GM23338 (cell line): ENCODE results near the gene CSTA. TPM values are rescaled to one million over a fixed set of nuclear protein-coding genes. Genes with fewer than 3 reads are reported as not detected.

Source experiments
- ATAC-seq: fragments of 200-7000 bp; cut with Tn5 transposase; 3 replicates; pipeline ENCODE4 v1.9.1; 2020
- DNase-seq: peaks from one replicate; pipeline ENCODE4 v3.0.0-alpha.2; 2015; ENCODE audit warnings: low spot score
- H2AFZ ChIP-seq: fragments of 200-600 bp; sonication (generic); 2 replicates; pipeline ENCODE4 v1.8.0; 2016; ENCODE audit warnings: antibody characterized with exemption, mild to moderate bottlenecking, moderate library complexity
- H3F3A ChIP-seq: fragments of 200-600 bp; sonication (generic); replicated peaks from 2 replicates; pipeline ENCODE4 v1.8.0; 2017; ENCODE audit warnings: antibody characterized with exemption, mixed run types, low read depth
- H3K27ac ChIP-seq: fragments of 200-600 bp; sonication (generic); 2 replicates; pipeline ENCODE4 v1.6.1; 2016; ENCODE audit warnings: low read depth
- H3K27me3 ChIP-seq: fragments of 200-600 bp; sonication (generic); 2 replicates; pipeline ENCODE4 v1.8.0; 2016; ENCODE audit warnings: mild to moderate bottlenecking, mixed run types, moderate library complexity; ENCODE audit not compliant: insufficient read depth
- H3K36me3 ChIP-seq: fragments of 200-600 bp; sonication (generic); 2 replicates; pipeline ENCODE4 v1.8.0; 2016; ENCODE audit warnings: mild to moderate bottlenecking; ENCODE audit not compliant: insufficient read depth
- H3K4me1 ChIP-seq: fragments of 200-600 bp; sonication (generic); 2 replicates; pipeline ENCODE4 v1.8.0; 2016; ENCODE audit warnings: mild to moderate bottlenecking, moderate library complexity; ENCODE audit not compliant: insufficient read depth
- H3K4me2 ChIP-seq: fragments of 200-600 bp; sonication (generic); 2 replicates; pipeline ENCODE4 v1.7.1; 2017; ENCODE audit warnings: mixed run types
- H3K4me3 ChIP-seq: fragments of 200-600 bp; sonication (generic); 2 replicates; pipeline ENCODE4 v1.6.1; 2016; ENCODE audit warnings: mixed run types
- H3K79me2 ChIP-seq: fragments of 200-600 bp; sonication (generic); replicated peaks from 2 replicates; pipeline ENCODE4 v1.8.0; 2017; ENCODE audit warnings: mild to moderate bottlenecking; ENCODE audit not compliant: insufficient read depth
- H3K9me2 ChIP-seq: fragments of 200-600 bp; sonication (generic); 2 replicates; pipeline ENCODE4 v1.8.0; 2017; ENCODE audit not compliant: insufficient read depth
- H4K20me1 ChIP-seq: fragments of 200-600 bp; sonication (generic); replicated peaks from 2 replicates; pipeline ENCODE4 v1.8.0; 2017; ENCODE audit warnings: mild to moderate bottlenecking; ENCODE audit not compliant: insufficient read depth
- H3K27ac Mint-ChIP-seq: 2 replicates; pipeline ENCODE4 v1.8.0; 2020; ENCODE audit warnings: inconsistent platforms, mild to moderate bottlenecking, moderate library complexity, mixed read lengths
- H3K27me3 Mint-ChIP-seq: 3 replicates; pipeline ENCODE4 v1.8.0; 2022; ENCODE audit warnings: low read depth, mild to moderate bottlenecking, moderate library complexity, mixed read lengths, inconsistent platforms; ENCODE audit not compliant: insufficient read depth, poor library complexity
- H3K36me3 Mint-ChIP-seq: 3 replicates; pipeline ENCODE4 v1.8.0; 2021; ENCODE audit warnings: low read depth, mild to moderate bottlenecking, inconsistent platforms, moderate library complexity, mixed read lengths
- H3K4me1 Mint-ChIP-seq: 3 replicates; pipeline ENCODE4 v1.8.0; 2020; ENCODE audit warnings: mild to moderate bottlenecking, inconsistent platforms, mixed read lengths
- H3K4me3 Mint-ChIP-seq: 3 replicates; pipeline ENCODE4 v1.8.0; 2021; ENCODE audit warnings: moderate library complexity, mild to moderate bottlenecking, inconsistent platforms, mixed read lengths
- H3K9me3 Mint-ChIP-seq: 3 replicates; pipeline ENCODE4 v1.8.0; 2020; ENCODE audit warnings: moderate library complexity, mild to moderate bottlenecking, inconsistent platforms, mixed read lengths
- EZH2 ChIP-seq: fragments of 200-600 bp; sonication (generic); IDR thresholded peaks from one replicate; pipeline ENCODE4 v1.8.0; 2017; ENCODE audit warnings: antibody characterized with exemption, mild to moderate bottlenecking, low read depth; ENCODE audit not compliant: unreplicated experiment
- EZH2phosphoT487 ChIP-seq: fragments of 200-600 bp; sonication (generic); IDR thresholded peaks from one replicate; pipeline ENCODE4 v1.8.1; 2018; ENCODE audit warnings: antibody characterized with exemption; ENCODE audit not compliant: unreplicated experiment
- JUNB ChIP-seq: IDR thresholded peaks from one replicate; pipeline ENCODE4 v1.6.1; 2016; ENCODE audit warnings: antibody characterized with exemption; ENCODE audit not compliant: unreplicated experiment
- NANOG ChIP-seq: IDR thresholded peaks from 2 replicates; pipeline ENCODE4 v1.6.1; 2016; ENCODE audit warnings: antibody characterized with exemption, borderline replicate concordance
- POLR2AphosphoS5 ChIP-seq: IDR thresholded peaks from 2 replicates; pipeline ENCODE4 v1.6.1; 2016; ENCODE audit warnings: antibody characterized with exemption, low read depth
- STAT1 ChIP-seq: IDR thresholded peaks from one replicate; pipeline ENCODE4 v1.6.1; 2016; ENCODE audit warnings: antibody characterized with exemption; ENCODE audit not compliant: unreplicated experiment
- ZNF114 ChIP-seq: fragments of 250-450 bp; sonication (Bioruptor Pico); IDR thresholded peaks from 2 replicates; pipeline ENCODE4 v1.5.0; 2020; ENCODE audit warnings: mild to moderate bottlenecking, moderate library complexity
- ZNF331 ChIP-seq: fragments of 250-450 bp; sonication (Bioruptor Pico); IDR thresholded peaks from 2 replicates; pipeline ENCODE4 v1.5.0; 2020; ENCODE audit warnings: low read depth, mild to moderate bottlenecking, moderate library complexity
- polyA plus RNA-seq: library from polyadenylated mRNA; unstranded; fragments of >200 nt; fragmentation: Nextera tagmentation; extraction: Ambion mirVana; gene quantifications from 2 replicates; pipeline ENCODE4 v1.2.1, GENCODE V29; 2016
- total RNA-seq: library from RNA; depleted of rRNA; stranded (reverse); fragments of >200 nt; shearing (Covaris generic); gene quantifications from 2 replicates; pipeline ENCODE4 v1.2.3, GENCODE V29; 2014
- TF ChIP-seq, protein P1 (sequence below): fragments of 250-450 bp; sonication (Bioruptor Pico); IDR thresholded peaks from 2 replicates; pipeline ENCODE4 v1.5.0; 2020; ENCODE audit warnings: mild to moderate bottlenecking, moderate library complexity
- TF ChIP-seq, protein P2 (sequence below): IDR thresholded peaks from one replicate; pipeline ENCODE4 v1.6.1; 2018; ENCODE audit warnings: antibody characterized with exemption; ENCODE audit not compliant: unreplicated experiment
- TF ChIP-seq, protein P3 (sequence below): IDR thresholded peaks from 2 replicates; pipeline ENCODE4 v1.6.1; 2016; ENCODE audit warnings: antibody characterized with exemption
- TF ChIP-seq, protein P4 (sequence below), 2 experiments: fragments of 200-600 bp in 1 of 2; sonication (generic) in 1 of 2; conservative IDR thresholded peaks; 2 replicates each; pipeline versions ENCODE4 v1.5.1 to v1.6.1; 2016 to 2017; ENCODE audit warnings: antibody characterized with exemption in 2 of 2, low read depth in 2 of 2, mild to moderate bottlenecking in 2 of 2, moderate library complexity in 1 of 2

CSTA gene
- total and polyA plus RNA-seq, 2 experiments from 2014 or later, result 1.4 TPM; not detected in 1

DNA sequence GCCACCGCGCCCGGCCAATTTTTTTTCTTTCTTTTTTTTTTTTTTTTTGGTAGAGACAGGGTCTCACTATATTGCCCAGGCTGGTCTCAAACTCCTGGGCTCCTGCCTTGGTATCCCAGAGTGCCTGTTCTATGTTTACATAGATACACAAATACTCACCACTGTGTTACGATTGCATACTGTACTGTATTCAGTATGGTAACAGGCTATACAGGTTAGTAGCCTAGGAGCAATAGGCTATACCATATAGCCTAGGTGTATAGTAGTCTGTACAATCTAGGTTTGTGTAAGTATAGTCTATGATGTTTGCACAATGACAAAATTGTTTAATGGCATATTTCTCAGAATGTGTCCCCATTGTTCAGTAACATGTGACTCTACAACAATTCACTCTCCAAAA, 26.6 kb downstream of the CSTA start:
- no peak overlapping the region for H3K4me3 Mint-ChIP-seq
- Histone ChIP-seq H3K79me2 (no peaks in the 10 kb centered on the region), H3K36me3 (no peaks in the 10 kb centered on the region), H4K20me1 (no peaks in the 10 kb centered on the region), H3K9me2 (no peaks in the 10 kb centered on the region), H3F3A (no peaks in the 10 kb centered on the region), H3K27ac (no peak overlapping the region), H3K4me1 (no peaks in the 10 kb centered on the region), H3K27me3 (no peaks in the 10 kb centered on the region), H3K4me3 (no peak overlapping the region), H3K4me2 (no peak overlapping the region), H2AFZ (no peak overlapping the region)
- DNase-seq (no peak), ATAC-seq (no peak)
- H3K36me3 Mint-ChIP-seq, result no peaks in the 10 kb centered on the region
- H3K4me1 Mint-ChIP-seq, result no peaks in the 10 kb centered on the region
- H3K27me3 Mint-ChIP-seq, result no peaks in the 10 kb centered on the region
- no peak overlapping the region for H3K27ac Mint-ChIP-seq
- TF ChIP-seq ZNF114 (CRISPR knock-in tag) (no peak), ZNF331 (CRISPR knock-in tag) (no peak), NANOG (no peak), STAT1 (no peak), JUNB (no peak), POLR2AphosphoS5 (no peak), EZH2phosphoT487 (no peak), EZH2 (no peak)
- TF ChIP-seq, protein P1, sequence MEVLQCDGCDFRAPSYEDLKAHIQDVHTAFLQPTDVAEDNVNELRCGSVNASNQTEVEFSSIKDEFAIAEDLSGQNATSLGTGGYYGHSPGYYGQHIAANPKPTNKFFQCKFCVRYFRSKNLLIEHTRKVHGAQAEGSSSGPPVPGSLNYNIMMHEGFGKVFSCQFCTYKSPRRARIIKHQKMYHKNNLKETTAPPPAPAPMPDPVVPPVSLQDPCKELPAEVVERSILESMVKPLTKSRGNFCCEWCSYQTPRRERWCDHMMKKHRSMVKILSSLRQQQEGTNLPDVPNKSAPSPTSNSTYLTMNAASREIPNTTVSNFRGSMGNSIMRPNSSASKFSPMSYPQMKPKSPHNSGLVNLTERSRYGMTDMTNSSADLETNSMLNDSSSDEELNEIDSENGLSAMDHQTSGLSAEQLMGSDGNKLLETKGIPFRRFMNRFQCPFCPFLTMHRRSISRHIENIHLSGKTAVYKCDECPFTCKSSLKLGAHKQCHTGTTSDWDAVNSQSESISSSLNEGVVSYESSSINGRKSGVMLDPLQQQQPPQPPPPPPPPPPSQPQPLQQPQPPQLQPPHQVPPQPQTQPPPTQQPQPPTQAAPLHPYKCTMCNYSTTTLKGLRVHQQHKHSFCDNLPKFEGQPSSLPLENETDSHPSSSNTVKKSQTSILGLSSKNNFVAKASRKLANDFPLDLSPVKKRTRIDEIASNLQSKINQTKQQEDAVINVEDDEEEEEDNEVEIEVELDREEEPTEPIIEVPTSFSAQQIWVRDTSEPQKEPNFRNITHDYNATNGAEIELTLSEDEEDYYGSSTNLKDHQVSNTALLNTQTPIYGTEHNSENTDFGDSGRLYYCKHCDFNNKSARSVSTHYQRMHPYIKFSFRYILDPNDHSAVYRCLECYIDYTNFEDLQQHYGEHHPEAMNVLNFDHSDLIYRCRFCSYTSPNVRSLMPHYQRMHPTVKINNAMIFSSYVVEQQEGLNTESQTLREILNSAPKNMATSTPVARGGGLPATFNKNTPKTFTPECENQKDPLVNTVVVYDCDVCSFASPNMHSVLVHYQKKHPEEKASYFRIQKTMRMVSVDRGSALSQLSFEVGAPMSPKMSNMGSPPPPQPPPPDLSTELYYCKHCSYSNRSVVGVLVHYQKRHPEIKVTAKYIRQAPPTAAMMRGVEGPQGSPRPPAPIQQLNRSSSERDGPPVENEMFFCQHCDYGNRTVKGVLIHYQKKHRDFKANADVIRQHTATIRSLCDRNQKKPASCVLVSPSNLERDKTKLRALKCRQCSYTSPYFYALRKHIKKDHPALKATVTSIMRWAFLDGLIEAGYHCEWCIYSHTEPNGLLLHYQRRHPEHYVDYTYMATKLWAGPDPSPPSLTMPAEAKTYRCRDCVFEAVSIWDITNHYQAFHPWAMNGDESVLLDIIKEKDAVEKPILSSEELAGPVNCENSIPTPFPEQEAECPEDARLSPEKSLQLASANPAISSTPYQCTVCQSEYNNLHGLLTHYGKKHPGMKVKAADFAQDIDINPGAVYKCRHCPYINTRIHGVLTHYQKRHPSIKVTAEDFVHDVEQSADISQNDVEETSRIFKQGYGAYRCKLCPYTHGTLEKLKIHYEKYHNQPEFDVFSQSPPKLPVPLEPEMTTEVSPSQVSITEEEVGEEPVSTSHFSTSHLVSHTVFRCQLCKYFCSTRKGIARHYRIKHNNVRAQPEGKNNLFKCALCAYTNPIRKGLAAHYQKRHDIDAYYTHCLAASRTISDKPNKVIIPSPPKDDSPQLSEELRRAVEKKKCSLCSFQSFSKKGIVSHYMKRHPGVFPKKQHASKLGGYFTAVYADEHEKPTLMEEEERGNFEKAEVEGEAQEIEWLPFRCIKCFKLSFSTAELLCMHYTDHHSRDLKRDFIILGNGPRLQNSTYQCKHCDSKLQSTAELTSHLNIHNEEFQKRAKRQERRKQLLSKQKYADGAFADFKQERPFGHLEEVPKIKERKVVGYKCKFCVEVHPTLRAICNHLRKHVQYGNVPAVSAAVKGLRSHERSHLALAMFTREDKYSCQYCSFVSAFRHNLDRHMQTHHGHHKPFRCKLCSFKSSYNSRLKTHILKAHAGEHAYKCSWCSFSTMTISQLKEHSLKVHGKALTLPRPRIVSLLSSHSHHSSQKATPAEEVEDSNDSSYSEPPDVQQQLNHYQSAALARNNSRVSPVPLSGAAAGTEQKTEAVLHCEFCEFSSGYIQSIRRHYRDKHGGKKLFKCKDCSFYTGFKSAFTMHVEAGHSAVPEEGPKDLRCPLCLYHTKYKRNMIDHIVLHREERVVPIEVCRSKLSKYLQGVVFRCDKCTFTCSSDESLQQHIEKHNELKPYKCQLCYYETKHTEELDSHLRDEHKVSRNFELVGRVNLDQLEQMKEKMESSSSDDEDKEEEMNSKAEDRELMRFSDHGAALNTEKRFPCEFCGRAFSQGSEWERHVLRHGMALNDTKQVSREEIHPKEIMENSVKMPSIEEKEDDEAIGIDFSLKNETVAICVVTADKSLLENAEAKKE (CRISPR knock-in tag), result no peak
- TF ChIP-seq, protein P2, sequence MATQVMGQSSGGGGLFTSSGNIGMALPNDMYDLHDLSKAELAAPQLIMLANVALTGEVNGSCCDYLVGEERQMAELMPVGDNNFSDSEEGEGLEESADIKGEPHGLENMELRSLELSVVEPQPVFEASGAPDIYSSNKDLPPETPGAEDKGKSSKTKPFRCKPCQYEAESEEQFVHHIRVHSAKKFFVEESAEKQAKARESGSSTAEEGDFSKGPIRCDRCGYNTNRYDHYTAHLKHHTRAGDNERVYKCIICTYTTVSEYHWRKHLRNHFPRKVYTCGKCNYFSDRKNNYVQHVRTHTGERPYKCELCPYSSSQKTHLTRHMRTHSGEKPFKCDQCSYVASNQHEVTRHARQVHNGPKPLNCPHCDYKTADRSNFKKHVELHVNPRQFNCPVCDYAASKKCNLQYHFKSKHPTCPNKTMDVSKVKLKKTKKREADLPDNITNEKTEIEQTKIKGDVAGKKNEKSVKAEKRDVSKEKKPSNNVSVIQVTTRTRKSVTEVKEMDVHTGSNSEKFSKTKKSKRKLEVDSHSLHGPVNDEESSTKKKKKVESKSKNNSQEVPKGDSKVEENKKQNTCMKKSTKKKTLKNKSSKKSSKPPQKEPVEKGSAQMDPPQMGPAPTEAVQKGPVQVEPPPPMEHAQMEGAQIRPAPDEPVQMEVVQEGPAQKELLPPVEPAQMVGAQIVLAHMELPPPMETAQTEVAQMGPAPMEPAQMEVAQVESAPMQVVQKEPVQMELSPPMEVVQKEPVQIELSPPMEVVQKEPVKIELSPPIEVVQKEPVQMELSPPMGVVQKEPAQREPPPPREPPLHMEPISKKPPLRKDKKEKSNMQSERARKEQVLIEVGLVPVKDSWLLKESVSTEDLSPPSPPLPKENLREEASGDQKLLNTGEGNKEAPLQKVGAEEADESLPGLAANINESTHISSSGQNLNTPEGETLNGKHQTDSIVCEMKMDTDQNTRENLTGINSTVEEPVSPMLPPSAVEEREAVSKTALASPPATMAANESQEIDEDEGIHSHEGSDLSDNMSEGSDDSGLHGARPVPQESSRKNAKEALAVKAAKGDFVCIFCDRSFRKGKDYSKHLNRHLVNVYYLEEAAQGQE, result no peak
- TF ChIP-seq, protein P3, sequence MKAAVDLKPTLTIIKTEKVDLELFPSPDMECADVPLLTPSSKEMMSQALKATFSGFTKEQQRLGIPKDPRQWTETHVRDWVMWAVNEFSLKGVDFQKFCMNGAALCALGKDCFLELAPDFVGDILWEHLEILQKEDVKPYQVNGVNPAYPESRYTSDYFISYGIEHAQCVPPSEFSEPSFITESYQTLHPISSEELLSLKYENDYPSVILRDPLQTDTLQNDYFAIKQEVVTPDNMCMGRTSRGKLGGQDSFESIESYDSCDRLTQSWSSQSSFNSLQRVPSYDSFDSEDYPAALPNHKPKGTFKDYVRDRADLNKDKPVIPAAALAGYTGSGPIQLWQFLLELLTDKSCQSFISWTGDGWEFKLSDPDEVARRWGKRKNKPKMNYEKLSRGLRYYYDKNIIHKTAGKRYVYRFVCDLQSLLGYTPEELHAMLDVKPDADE, result no peak
- TF ChIP-seq, protein P4, sequence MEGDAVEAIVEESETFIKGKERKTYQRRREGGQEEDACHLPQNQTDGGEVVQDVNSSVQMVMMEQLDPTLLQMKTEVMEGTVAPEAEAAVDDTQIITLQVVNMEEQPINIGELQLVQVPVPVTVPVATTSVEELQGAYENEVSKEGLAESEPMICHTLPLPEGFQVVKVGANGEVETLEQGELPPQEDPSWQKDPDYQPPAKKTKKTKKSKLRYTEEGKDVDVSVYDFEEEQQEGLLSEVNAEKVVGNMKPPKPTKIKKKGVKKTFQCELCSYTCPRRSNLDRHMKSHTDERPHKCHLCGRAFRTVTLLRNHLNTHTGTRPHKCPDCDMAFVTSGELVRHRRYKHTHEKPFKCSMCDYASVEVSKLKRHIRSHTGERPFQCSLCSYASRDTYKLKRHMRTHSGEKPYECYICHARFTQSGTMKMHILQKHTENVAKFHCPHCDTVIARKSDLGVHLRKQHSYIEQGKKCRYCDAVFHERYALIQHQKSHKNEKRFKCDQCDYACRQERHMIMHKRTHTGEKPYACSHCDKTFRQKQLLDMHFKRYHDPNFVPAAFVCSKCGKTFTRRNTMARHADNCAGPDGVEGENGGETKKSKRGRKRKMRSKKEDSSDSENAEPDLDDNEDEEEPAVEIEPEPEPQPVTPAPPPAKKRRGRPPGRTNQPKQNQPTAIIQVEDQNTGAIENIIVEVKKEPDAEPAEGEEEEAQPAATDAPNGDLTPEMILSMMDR (conservative IDR thresholded peaks at IDR 0.05; ENCODE audit: low read depth in 2 of 2), result no peak
- peaks cover 4% of the 10 kb centered on the region; the same call in 1 of the 3 replicates for H3K9me3 Mint-ChIP-seq
